NCI-H146 treated with DMSO at 0.1 percent for 48 hours (cell line): ENCODE data around the gene SMG5.
"Not testable (repeated sequence)": the region's sequence is repeated elsewhere in the genome, so short reads cannot be mapped to it uniquely, and the experiment has no call there.

Experiments
- DNase-seq: peaks from one replicate; lab custom pipeline; 2025; ENCODE audit not compliant: unreplicated experiment; lab: John Stamatoyannopoulos, UW

The SMG5 gene, protein sequence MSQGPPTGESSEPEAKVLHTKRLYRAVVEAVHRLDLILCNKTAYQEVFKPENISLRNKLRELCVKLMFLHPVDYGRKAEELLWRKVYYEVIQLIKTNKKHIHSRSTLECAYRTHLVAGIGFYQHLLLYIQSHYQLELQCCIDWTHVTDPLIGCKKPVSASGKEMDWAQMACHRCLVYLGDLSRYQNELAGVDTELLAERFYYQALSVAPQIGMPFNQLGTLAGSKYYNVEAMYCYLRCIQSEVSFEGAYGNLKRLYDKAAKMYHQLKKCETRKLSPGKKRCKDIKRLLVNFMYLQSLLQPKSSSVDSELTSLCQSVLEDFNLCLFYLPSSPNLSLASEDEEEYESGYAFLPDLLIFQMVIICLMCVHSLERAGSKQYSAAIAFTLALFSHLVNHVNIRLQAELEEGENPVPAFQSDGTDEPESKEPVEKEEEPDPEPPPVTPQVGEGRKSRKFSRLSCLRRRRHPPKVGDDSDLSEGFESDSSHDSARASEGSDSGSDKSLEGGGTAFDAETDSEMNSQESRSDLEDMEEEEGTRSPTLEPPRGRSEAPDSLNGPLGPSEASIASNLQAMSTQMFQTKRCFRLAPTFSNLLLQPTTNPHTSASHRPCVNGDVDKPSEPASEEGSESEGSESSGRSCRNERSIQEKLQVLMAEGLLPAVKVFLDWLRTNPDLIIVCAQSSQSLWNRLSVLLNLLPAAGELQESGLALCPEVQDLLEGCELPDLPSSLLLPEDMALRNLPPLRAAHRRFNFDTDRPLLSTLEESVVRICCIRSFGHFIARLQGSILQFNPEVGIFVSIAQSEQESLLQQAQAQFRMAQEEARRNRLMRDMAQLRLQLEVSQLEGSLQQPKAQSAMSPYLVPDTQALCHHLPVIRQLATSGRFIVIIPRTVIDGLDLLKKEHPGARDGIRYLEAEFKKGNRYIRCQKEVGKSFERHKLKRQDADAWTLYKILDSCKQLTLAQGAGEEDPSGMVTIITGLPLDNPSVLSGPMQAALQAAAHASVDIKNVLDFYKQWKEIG

DNA sequence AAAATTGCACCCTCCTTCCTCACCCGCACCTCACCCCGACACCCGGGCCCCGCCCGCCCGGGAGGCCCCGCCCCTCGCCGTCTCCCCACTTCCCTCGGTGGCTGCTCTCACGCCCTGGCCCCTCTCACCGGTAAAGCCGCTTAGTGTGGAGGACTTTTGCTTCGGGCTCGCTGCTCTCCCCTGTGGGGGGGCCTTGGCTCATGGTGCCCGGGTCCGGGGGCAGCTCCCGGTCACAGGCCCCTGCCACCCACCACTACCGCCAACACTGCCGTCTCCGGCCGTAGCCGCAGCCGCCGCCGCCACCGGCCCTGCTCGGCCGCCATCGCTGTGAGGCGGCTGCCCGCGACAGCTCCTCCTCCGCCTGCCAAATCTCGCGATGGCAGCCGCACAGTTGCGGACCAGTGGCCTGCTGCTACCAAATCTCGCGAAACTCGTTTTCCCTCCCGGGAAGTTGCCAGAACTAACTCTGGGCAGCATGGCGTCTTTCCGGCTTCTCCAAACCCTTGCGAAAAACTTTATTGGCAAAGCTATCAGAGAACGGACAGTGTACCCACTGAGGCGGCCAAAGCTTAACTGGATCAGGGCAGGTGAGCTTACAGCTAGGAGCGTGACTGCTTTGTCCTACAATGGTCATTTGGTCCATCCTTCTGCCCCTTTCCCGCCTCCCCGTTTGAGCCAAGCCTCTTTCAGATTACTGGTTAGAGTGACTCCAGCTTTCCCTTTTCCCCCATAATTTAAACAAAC, at the start of gene SMG5:
SMG5 (minus strand) TSS at position 347 of the 744 bp plus-strand sequence; CDS start at position 202, 145 bp downstream.
- DNase-seq, result peak; percentile 93

DNA sequence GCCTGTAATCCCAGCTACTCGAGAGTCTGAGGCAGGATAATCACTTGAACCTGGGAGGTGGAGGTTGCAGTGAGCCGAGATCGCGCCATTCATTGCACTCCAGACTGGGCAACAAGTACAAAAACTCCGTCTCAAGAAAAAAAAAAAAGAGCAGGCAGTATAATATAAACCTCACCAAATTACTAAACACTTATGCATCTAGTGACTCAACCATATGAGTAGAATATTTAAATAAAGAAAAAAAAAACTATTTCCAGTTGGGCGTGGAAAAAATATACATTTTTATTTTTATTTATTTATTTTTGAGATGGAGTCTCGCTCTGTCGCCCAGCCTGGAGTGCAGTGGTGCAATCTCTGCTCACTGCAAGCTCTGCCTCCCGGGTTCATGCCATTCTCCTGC, 40.6 kb upstream of the SMG5 start:
- not testable (repeated sequence) for DNase-seq

DNA sequence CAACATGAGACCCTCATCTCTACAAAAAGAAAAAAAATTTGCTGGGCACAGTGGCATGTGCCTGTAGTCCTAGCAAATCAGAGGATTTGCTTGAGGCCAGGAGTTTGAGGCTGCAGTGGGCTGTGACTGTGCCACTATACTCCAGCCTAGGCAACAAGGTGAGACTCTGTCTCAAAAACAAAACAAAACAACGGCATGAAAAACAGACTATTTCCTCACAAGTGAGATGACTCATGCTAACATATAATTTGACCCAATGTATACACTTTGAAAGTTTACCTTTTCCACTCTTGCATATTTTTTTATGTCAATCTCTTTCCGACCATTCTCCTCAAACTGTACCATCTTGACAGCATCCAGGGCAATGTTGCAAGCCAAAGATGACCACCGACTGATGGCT, 37.9 kb upstream of the SMG5 start:
- DNase-seq, result no peak

DNA sequence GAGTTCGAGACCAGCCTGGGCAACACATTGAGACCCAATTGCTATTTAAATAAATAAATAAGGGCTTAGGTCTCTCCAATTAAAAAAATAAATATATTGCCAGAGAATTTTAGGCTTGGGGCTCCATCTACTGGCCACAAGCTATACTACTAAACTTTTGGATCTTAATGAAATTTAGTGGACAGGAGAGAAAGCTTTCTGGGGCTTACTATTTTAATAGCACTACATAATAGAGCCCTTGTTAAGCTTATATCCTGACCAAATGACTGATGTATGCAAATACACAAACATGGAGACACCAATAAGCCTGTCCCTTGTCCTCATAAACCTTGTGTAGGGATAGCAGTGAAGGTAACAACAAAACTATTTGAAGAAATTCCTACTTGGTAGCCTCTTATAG, 37.0 kb upstream of the SMG5 start:
- no peak for DNase-seq

DNA sequence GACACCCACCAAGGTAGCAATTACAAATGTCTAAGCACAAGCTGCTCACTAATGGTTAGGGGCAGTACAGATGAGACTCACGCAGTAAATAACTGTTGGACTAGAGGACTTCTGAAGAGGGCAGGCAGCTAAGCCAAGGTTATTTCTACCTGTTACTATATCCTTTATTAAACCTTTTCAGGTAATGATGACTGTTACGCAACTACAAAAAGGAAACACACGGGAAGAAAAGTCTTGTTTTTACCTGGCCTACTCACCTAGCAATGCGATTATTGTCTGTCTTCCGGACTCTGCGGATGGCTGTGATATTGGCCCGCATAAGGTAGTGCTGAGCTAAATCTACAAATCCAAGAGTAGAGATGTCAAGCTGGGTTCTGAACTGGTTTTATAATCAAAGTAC, 34.3 kb upstream of the SMG5 start:
- no peak for DNase-seq

DNA sequence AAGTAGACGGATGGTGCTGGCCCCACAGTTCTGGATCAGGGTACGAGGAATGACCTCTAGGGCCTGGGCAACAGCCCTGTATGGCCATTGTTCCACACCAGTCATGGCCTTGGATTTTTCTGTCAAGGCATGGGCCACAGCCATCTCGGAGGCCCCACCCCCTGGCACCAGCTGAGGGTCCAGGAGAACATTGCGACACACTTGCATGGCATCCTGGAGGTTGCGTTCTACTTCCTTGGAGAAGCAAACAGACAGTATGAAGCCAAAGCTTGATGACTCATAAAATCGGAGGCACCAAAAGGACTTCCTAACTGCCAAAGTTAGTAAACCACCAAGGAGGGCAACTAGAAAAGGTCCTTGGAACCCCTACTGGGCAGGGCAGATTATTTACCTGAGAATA, 28.3 kb upstream of the SMG5 start:
- no peak for DNase-seq

DNA sequence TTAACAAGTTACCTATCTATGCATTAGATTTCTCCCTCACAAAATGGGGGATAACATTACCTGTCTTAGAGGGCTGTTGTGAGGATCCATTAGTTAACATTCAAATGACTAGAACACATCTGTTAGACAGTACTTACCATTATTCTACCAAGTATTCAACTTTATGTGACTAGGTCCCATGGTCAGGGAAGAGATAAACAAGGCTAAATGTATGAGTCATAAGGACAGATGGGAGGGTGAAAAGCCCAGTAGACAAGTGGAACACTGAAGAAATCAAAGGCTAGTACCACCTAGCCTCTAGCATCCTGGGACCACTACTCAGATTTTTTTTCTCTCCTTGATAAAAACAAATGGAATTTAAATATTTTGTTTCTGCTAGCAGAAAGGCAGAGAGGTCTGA, 25.5 kb upstream of the SMG5 start:
- no peak for DNase-seq

DNA sequence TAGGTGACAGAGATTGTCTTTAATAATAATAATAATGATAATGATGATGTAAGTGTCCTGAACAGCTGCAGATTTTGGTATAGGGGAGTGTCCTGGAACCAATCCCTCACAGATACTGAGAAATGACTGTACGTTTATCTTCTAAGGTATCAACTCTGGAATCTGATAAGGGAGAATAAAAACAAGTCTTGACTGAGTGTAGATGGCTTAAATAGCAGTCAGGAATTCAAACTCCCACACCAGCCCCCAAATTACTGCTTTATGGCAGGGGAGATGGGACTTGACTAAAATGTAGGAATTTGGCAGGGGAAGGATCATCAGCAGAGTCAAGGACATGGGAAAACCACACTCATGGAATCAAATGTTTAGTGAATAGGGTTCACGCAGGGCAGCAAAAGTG, 22.6 kb upstream of the SMG5 start:
- no peak for DNase-seq

DNA sequence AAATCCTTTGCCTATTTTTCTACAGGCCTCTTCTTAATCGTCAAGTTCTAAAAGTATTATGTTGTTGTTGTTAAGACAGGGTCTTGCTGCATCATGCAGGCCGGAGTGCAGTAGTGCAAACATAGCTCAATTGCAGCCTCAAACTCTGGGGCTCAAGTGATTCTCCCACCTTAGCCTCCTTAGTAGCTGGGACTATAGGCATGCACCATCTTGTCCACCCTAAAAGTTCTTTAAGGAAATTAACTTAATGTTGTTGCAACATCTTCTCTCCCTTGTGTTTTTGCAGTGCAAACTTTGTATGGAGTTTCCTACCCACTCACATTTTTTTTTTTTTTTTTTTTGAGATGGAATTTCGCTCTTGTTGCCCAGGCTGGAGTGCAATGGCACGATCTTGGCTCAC, 20.6 kb upstream of the SMG5 start:
- no peak for DNase-seq

DNA sequence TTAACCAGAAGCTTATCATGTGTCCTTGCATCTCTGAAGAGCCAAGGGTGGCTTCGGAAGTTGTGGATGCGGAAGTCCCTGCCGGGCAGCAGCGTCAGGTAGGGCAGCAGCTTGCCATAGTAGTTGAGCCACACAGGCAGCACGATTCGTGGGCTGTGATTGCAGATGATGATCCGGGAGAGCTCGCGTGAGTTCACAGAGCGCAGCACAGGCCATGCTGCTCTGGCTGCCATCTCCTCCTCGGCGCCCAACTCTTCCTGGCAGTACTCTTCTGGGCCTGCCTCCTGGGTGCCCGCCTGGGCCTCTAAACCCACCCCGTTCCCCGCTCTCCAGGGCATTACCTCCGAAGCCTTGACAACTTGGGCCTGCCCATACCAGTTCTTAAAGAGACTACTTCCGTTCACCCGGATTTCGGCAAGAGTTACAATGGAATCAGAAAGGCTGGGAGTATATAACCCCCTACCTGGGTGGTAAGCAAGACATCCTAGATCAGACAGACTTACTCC, 16.3 kb upstream of the SMG5 start, which contains the start of gene VHLL:
VHLL (minus strand) TSS at position 456 of the 506 bp plus-strand sequence; CDS start at position 338, 118 bp downstream.
- no peak for DNase-seq

DNA sequence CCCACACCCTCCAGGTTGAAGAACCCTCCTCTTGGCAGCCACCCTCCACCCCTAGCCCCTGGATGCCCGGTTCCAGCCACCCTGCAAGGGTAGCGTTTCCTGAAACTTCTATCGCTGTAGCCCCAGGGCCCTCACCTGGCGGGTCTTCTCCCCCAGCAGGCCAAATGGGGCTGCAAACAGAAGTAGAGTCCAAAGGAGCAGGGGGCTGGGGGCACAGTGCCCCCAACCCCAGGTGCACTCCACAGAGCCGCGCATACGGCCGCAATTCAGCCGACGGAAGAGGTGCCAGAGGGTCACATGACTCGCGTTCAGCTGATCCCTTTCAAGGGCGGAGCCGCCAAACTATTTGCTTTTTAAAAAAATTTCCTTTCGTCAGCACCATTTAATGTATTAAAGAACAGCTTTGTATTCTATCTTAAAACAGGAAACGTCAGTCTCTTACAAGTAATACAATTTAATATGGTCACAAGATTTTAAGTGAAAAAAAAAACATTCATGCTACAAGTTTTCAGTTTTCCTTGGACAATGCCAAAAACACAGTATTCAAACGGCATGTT, 12.8 kb upstream of the SMG5 start, which contains the start of gene GLMP:
GLMP (minus strand) TSS at position 289 of the 557 bp plus-strand sequence; CDS start at position 255, 34 bp downstream.
- DNase-seq, result peak; percentile 41

DNA sequence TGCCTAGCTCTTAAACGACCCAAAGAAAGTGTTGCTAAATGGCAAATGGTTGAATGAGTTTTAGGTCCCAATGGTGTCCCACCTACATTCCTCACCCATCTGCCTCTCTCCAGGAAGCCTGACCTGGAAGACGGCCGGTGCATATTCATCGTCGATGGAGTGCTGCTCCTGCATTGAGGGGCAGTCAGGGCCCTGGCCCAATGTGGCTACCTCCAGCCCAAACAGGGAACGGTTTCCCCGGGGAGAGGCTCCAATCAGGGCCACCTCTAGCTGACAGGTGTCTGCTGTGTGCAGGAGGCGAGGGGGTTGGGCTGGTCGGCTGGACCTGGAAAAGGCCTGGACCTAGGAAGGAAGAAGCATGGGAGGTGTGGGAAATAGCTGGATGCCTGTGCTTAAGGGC, 11.3 kb upstream of the SMG5 start:
- no peak for DNase-seq

DNA sequence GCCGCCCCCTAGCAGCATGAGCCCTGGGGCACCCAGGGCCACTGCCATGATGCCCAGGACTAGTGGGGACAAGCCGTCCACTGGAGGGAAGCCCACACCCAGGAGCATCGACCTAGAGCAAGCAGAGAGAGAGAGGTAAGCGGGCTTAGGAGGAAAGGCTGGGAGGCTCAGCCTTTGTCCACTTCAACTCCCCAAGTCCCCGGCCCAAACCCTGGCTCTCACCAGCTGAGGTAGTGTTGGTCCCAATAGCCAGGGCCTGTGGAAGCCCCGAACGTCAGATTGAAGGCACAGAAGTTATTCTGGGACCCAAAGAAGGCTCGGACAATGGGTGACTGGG, 10.4 kb upstream of the SMG5 start:
- DNase-seq, result no peak

DNA sequence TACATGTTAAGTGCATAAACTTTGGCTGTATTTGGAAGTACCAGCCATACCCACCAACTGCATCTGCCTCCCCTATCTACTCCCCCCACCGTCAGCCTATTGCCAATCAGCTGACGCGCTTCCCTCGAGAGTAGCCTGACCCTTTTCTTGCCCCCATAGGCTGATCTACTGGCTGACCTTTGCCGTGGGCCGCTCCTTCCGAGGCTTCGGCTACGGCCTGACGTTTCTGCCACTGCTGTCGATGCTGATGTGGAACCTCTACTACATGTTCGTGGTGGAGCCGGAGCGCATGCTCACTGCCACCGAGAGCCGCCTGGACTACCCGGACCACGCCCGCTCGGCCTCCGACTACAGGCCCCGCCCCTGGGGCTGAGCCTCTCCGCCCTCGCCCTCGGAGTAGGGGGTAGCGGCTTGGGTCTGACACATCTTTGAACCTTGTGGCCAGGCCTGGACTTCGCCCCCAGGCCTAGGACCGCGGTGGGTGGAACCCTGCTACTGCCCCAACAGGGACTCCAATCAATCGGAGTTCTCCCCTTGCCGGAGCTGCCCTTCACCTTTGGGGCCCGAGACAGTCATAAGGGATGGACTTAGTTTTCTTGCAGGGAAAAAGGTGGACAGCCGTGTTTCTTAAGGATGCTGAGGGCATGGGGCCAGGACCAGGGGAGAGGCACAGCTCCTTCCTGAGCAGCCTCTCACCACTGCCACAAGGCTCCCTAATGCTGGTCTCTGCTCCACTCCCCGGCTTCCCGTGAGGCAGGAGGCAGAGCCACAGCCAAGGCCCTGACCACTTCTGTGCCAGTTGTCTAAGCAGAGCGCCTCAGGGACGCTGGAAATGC, 8.8 kb upstream of the SMG5 start:
- no peak for DNase-seq

DNA sequence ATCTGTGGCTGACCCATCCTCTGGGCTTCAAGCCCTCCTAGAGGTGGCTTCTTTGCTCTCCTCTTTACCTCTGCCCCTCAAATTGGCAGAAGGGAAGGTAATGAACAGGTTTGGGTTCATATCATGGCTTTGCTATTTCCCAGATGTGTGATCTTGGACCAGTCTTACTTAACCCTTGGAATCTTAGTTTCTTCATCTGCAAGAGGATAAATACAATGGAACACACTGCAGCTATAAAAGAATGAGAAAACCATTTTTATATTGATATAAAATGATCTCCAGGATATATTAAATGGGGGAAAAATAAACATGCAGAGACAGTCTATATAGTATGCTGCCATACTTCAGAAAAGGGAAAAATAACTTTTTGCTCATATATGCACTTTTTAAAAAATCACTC, 7.2 kb upstream of the SMG5 start:
- DNase-seq, result no peak

DNA sequence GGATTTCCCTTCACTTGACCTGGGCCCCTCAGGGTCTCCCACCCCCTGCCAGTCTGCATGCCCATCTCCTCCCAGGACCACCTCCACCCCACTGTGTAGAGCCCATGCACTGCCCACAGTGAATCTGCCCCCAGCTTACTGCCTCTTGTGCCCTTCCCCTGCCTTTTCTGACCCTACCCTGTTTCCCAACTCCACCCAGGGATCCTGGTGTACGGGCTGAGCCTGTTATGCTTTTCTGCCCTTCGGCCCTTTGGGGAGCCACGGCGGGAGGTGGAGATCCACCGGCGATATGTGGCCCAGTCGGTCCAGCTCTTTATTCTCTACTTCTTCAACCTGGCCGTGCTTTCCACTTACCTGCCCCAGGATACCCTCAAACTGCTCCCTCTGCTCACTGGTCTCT, 3.4 kb upstream of the SMG5 start:
- no peak for DNase-seq

DNA sequence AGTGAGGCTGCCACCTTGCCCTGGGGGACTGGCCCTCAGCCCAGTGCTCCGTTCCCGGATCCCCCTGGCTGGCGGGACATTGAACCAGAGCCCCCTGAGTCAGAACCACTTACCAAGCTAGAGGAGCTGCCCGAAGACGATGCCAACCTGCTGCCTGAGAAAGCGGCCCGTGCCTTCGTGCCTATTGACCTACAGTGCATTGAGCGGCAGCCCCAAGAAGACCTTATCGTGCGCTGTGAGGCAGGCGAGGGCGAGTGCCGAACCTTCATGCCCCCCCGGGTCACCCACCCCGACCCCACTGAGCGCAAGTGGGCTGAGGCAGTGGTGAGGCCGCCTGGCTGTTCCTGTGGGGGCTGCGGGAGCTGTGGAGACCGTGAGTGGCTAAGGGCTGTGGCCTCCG, 2.8 kb upstream of the SMG5 start:
- no peak for DNase-seq

DNA sequence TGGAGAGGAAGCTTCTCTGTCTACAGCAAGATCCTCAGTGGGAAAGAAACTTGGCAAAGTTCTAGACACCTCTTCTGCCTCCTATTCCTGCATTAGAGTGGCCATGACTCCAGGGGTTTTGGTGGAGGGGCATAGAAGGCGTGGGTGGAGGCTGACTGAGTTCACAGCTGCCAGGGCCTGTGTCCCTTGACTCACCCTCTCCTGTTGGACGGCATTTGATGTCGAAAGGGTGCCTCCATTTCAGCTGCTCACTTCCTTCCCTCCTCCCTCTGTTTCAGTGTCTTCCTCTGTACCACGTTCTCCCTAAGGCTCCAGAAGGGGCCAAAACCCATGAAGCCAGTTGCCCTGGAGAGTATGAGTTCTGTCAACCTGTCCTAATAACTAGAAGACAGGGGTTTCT, 2.1 kb upstream of the SMG5 start:
- no peak for DNase-seq

DNA sequence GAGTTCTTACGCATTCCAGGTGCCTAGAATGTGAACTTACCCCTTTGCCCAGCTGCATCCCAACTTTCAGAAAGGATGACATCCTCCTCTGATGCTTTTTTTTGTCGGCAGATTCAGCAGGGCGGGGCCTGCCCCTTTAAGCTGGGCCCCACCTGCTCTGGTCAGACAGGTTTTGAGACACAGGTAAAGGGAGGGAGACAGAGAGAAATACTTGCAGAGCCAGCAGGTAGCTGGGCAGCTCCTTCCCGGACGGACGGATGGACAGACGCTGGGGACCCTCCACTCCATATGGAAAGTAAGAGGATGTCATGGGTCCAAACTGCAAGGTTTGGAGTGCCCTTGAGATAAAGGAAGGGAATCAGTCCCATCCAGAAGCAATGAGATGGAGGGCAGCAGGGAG, 1.5 kb upstream of the SMG5 start, which contains the start of gene TMEM79:
TMEM79 (plus strand) TSS at position 214 of the 400 bp plus-strand sequence. CDS start 902 bp downstream, outside the sequence.
- no peak for DNase-seq

DNA sequence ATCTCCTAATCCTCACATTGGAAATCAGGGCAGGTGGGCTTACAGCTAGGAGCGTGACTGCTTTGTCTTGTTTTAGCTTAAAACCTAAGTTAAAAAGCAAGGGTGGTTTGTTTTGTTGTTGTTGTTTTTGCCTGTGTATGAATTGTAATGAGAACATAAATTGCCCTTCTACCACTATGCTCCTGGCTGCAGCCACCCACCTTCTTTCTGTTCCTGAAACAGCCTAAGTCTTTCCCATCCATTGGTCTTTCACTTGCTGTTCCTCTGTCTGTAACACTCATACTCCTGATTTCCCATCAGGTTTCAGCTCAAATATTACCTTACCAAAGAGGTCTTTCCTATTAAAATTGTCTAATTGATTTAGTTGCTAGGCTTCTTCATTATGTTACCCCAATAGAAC, 896 bp upstream of the SMG5 start:
- no peak for DNase-seq
